Activated B cell treated with CpG ODN at 0.5 μM for 24 hours (primary cell): Measurements from ENCODE around the gene TPTE2. TPM values are rescaled to one million over a fixed set of nuclear protein-coding genes. Genes with fewer than 3 reads are reported as not detected.

Source experiments
- ATAC-seq: fragments of 200-7000 bp; cut with Tn5 transposase; one replicate; pipeline ENCODE4 v1.10.0; 2021; ENCODE audit warnings: low read depth, mild to moderate bottlenecking, moderate library complexity
- CTCF ChIA-PET: fragments of 350-600 bp; sonication (Branson Sonifier 250); formaldehyde crosslinking; loops from one replicate; lab custom pipeline; 2021; ENCODE audit warnings: antibody characterized with exemption; lab: Charles Lee
- POLR2A ChIA-PET: fragments of 350-600 bp; sonication (Branson Sonifier 250); formaldehyde crosslinking; loops from one replicate; lab custom pipeline; 2021; ENCODE audit warnings: antibody characterized with exemption; lab: Charles Lee
- DNase-seq: peaks from one replicate; pipeline ENCODE4 v3.0.0; 2022
- H3K27ac Mint-ChIP-seq: one replicate; pipeline ENCODE4 v1.8.0; 2020; ENCODE audit warnings: mixed read lengths
- H3K27me3 Mint-ChIP-seq: one replicate; pipeline ENCODE4 v1.8.0; 2021; ENCODE audit warnings: mixed read lengths
- H3K36me3 Mint-ChIP-seq: one replicate; pipeline ENCODE4 v1.8.0; 2021; ENCODE audit warnings: low read depth, mixed read lengths
- H3K4me1 Mint-ChIP-seq: one replicate; pipeline ENCODE4 v1.8.0; 2021; ENCODE audit warnings: mixed read lengths
- H3K4me3 Mint-ChIP-seq: one replicate; pipeline ENCODE4 v1.8.0; 2020; ENCODE audit warnings: mild to moderate bottlenecking, mixed read lengths
- H3K9me3 Mint-ChIP-seq: one replicate; pipeline ENCODE4 v1.8.0; 2020; ENCODE audit warnings: mixed read lengths
- intact Hi-C: fragments of 100-400 bp; cut with micrococcal nuclease; formaldehyde crosslinking; loops from one replicate; pipeline ENCODE4 v1.15.1; 2024
- total RNA-seq: library from RNA; stranded (reverse); gene quantifications from 2 replicates; pipeline ENCODE4 v1.2.3, GENCODE V29; 2022
- TF ChIP-seq, protein P1 (sequence below): fragments of 200-600 bp; IDR thresholded peaks from one replicate; pipeline ENCODE4 v1.8.0; 2022; ENCODE audit warnings: antibody characterized with exemption, mild to moderate bottlenecking

The TPTE2 gene
- total RNA-seq, 1 donor from 2014 or later, result not detected

DNA sequence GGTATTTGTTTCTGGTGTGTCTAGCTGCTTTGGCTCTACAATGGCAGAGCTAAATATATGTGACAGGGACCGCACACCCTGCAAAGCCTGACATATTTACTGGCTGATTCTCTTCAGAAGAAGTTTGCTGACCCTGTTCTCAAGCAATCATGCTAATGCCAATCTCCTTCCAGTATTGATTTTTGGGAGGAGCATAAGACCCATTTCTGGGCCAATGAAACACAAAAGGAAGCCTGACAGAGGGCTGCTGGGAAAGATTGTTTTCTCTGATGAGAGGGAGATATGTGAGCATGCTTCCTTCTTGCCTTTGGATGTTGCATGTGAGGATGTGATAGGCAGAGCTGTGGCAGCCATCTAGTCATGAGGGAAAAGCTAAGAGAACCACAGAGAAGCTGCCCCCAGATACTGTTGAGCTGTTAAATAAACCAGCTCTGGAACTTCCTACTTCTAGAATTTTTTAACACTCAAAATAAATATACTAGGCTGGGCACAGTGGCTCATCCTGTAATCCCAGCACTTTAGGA lies 31.4 kb upstream of the TPTE2 start:
- H3K27ac Mint-ChIP-seq, result no peak overlapping the region
- H3K27me3 Mint-ChIP-seq, result peaks cover 24% of the 10 kb centered on the region

DNA sequence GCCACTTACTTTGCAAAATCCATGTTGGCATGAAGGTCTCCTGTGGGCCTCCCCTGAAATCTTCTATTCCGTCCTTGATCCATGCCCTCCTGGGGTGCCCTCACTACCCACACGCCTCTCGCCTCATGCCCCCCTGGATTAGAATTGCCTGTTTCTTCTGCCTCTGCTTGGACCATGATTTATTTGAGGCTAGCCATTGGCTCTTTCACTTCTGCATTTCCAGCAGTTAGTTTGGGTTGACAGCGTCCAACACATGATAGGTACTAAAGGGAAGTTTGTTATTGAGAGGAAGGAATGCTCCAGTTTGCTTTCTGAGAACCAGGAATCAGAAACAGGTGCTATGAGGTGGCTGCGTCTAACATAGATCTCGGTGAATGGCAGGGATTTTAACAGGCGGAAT lies 30.5 kb upstream of the TPTE2 start:
- ChIA-PET POLR2A (no interaction called here), CTCF (no interaction called here)
- H3K27me3 Mint-ChIP-seq, result peaks cover 20% of the 10 kb centered on the region
- ATAC-seq (no peak), DNase-seq (no peak)
- peaks cover 17% of the 10 kb centered on the region for H3K4me1 Mint-ChIP-seq
- intact Hi-C loops, result no loop called here
- TF ChIP-seq, protein P1, sequence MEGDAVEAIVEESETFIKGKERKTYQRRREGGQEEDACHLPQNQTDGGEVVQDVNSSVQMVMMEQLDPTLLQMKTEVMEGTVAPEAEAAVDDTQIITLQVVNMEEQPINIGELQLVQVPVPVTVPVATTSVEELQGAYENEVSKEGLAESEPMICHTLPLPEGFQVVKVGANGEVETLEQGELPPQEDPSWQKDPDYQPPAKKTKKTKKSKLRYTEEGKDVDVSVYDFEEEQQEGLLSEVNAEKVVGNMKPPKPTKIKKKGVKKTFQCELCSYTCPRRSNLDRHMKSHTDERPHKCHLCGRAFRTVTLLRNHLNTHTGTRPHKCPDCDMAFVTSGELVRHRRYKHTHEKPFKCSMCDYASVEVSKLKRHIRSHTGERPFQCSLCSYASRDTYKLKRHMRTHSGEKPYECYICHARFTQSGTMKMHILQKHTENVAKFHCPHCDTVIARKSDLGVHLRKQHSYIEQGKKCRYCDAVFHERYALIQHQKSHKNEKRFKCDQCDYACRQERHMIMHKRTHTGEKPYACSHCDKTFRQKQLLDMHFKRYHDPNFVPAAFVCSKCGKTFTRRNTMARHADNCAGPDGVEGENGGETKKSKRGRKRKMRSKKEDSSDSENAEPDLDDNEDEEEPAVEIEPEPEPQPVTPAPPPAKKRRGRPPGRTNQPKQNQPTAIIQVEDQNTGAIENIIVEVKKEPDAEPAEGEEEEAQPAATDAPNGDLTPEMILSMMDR, result no peak
- H3K4me3 Mint-ChIP-seq, result no peak overlapping the region
- peaks cover 2% of the 10 kb centered on the region for H3K9me3 Mint-ChIP-seq
- H3K36me3 Mint-ChIP-seq, result peaks cover 5% of the 10 kb centered on the region
- H3K27ac Mint-ChIP-seq, result no peak overlapping the region

More for the DNA sequence above, 31.4 kb upstream of the TPTE2 start:
- Mint-ChIP-seq H3K4me3 (no peak overlapping the region), H3K36me3 (no peaks in the 10 kb centered on the region), H3K9me3 (no peaks in the 10 kb centered on the region), H3K4me1 (peaks cover 9% of the 10 kb centered on the region)
- TF ChIP-seq, protein P1, result no peak
- ATAC-seq, result no peak
- POLR2A ChIA-PET, result no interaction called here
- CTCF ChIA-PET, result no interaction called here
- intact Hi-C loops, result no loop called here
- DNase-seq, result no peak

DNA sequence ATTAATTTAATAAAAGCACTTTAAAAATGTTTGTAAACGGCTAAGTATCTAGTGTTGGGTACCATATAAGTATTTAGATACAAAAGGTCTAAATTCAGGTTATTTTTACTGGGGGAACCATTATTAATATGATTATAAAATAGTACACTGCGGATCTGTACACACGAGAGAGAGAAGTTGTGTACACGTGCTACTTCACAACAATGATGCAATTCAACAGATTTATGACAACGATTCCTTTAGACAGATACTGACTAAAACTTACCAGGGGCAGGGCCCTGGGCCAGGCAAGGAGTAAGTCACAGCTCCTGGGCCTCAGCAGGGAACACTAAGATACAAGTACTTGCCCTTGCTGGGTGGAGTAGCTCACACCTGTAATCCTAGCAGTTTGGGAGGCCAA lies 29.1 kb upstream of the TPTE2 start:
- ATAC-seq, result no peak
- ChIA-PET CTCF (no interaction called here), POLR2A (no interaction called here)
- Mint-ChIP-seq H3K27ac (no peak overlapping the region), H3K4me3 (no peak overlapping the region), H3K36me3 (peaks cover 11% of the 10 kb centered on the region), H3K9me3 (peaks cover 4% of the 10 kb centered on the region), H3K27me3 (peaks cover 13% of the 10 kb centered on the region), H3K4me1 (peaks cover 20% of the 10 kb centered on the region)
- TF ChIP-seq, protein P1, result no peak
- intact Hi-C loops, result no loop called here
- no peak for DNase-seq

DNA sequence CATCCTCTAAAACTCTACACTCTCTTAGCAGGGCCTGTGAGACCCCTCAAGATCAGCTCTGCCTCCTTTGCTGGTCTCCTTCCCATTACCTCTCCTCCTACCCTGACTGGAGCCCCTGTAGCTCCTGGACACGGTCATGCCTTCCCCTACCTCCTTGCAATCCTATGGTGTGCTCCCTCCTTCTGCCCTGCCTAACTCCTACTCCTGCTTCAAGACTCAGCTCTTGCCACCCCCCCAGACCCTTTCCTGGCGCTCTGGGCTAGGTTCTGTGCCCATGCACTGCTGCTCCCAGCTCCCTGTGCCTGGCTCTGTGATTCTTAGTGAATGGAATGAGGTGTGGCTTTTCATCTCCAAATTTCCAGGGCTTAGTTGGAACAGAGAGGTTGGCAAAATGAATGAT lies 28.0 kb upstream of the TPTE2 start:
- Mint-ChIP-seq H3K27ac (no peak overlapping the region), H3K9me3 (peaks cover 4% of the 10 kb centered on the region), H3K4me1 (peaks cover 20% of the 10 kb centered on the region), H3K36me3 (peaks cover 11% of the 10 kb centered on the region), H3K27me3 (peaks cover 13% of the 10 kb centered on the region), H3K4me3 (no peak overlapping the region)
- ATAC-seq, result no peak
- ChIA-PET POLR2A (no interaction called here), CTCF (no interaction called here)
- intact Hi-C loops, result no loop called here
- TF ChIP-seq, protein P1, result no peak
- DNase-seq, result no peak

DNA sequence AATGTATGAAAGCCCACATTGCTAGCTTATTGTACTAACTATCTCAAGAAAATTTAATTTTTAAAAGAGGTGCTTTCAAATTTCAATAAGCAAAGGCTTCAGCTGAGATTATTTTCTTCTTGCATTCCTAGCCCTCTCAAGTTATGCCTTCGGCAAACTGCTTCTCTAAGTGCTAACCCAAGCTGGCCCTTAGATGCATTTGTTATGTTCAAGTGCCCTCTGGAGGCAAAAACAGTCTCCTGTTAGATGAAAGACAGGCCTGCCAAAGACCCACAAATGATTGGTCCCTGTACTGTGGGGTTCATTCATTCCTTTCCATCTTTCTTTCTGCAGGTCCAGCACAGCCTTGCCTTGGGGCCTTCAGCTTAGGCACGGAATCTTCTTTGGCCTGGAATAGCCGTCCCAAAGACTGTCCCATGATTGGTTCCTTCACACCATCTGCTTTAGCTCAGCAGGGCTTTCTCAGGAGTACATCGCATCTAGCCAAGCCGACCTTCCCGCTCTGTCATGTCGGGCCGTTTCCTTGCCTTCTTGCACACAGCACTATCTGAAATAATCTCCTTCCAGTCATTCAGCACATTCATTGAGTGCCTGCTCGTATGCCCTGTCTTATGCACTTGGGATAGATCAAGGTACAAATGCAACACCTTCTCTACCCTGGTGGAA lies 26.4 kb upstream of the TPTE2 start:
- H3K27me3 Mint-ChIP-seq, result peaks cover 12% of the 10 kb centered on the region
- H3K9me3 Mint-ChIP-seq, result peaks cover 15% of the 10 kb centered on the region
- intact Hi-C loops, result loop anchor here (1.0 to 2.0 kb wide), 2 partner anchors 22 to 45 kb away; partner anchors contain the start of gene MPHOSPH8
- peak overlapping the region; percentile 79 for H3K4me3 Mint-ChIP-seq
- no peak for DNase-seq
- ATAC-seq, result peak; percentile 38
- peak overlapping the region; percentile 82 for H3K27ac Mint-ChIP-seq
- H3K36me3 Mint-ChIP-seq, result peaks cover 11% of the 10 kb centered on the region
- CTCF ChIA-PET, result interaction anchor here (0.9 kb wide), 1 partner anchor 300 kb away, joined by 3 read pairs; no protein-coding TSS in a partner anchor
- TF ChIP-seq, protein P1, result no peak
- H3K4me1 Mint-ChIP-seq, result peaks cover 20% of the 10 kb centered on the region
- POLR2A ChIA-PET, result interaction anchor here (1.3 kb wide), 1 partner anchor 372 kb away, joined by 3 read pairs; no protein-coding TSS in a partner anchor
